Small intestine (tissue), 7 donors: ENCODE data around the gene LCE4A. TPM values are rescaled to one million over a fixed set of nuclear protein-coding genes. Genes with fewer than 3 reads are reported as not detected.

ENCODE experiments used
- DNase-seq, 2 donors: peaks; one replicate each; pipeline versions ENCODE4 v3.0.0 to v3.0.0-alpha.2; 2013
- FAIRE-seq: peaks from 2 replicates; lab custom pipeline; 2012; peaks lifted over from hg19 to GRCh38; lab: Jason Lieb, UNC
- H3K27ac ChIP-seq, 3 donors: one replicate each; pipeline ENCODE4 v1.5.1; 2013; ENCODE audit warnings: low read length in 2 of 3, mild to moderate bottlenecking in 2 of 3, control low read depth in 1 of 3, inconsistent platforms in 1 of 3, low read depth in 1 of 3, moderate library complexity in 1 of 3
- H3K27me3 ChIP-seq, 3 donors: one replicate each; pipeline ENCODE4 v1.6.1; 2013; ENCODE audit warnings: low read length in 3 of 3, inconsistent platforms in 1 of 3; ENCODE audit not compliant: control insufficient read depth in 3 of 3, insufficient read depth in 3 of 3
- H3K36me3 ChIP-seq, 3 donors: one replicate each; pipeline ENCODE4 v1.6.1; 2013; ENCODE audit warnings: low read length in 3 of 3, inconsistent platforms in 1 of 3, low read depth in 1 of 3, mild to moderate bottlenecking in 1 of 3, moderate library complexity in 1 of 3; ENCODE audit not compliant: control insufficient read depth in 3 of 3, insufficient read depth in 2 of 3
- H3K4me1 ChIP-seq, 3 donors: one replicate each; pipeline ENCODE4 v1.6.1; 2013; ENCODE audit warnings: low read length in 2 of 3, inconsistent platforms in 1 of 3, low read depth in 1 of 3, mild to moderate bottlenecking in 1 of 3, moderate library complexity in 1 of 3; ENCODE audit not compliant: control insufficient read depth in 3 of 3, insufficient read depth in 2 of 3
- H3K4me3 ChIP-seq, 3 donors: one replicate each; pipeline ENCODE4 v1.5.1; 2013; ENCODE audit warnings: low read length in 3 of 3, control low read depth in 1 of 3, inconsistent platforms in 1 of 3, low read depth in 1 of 3, mild to moderate bottlenecking in 1 of 3, moderate library complexity in 1 of 3
- H3K9me3 ChIP-seq, 2 donors: one replicate each; pipeline ENCODE4 v1.6.1; 2013; ENCODE audit warnings: low read depth in 1 of 2, low read length in 1 of 2; ENCODE audit not compliant: control insufficient read depth in 2 of 2, insufficient read depth in 1 of 2
- WGBS, 3 donors: extraction: QIAGEN DNeasy Blood & Tissue Kit; methylation state at CpG; one replicate each; pipeline ENCODE4 v1.1.7; 2013; 5-methylcytosine and 5-hydroxymethylcytosine counted together
- polyA plus RNA-seq, 4 donors: library from polyadenylated mRNA; stranded (reverse) in 3 of 4; unstranded in 1 of 4; fragments of 200-250 nt in 3 of 4; fragments of 120-200 nt in 1 of 4; gene quantifications; one replicate each; pipeline versions ENCODE4 v1.2.1 to v1.2.3, GENCODE V29; 2013
- donor health status: healthy with polysubstance abuse.
- donor health status: control.
- donor health status: control.
- donor health status: Bipolar disorder and iron deficiency.
- donor health status: healthy.

Gene LCE4A
- polyA plus RNA-seq, 4 donors, result not detected

DNA sequence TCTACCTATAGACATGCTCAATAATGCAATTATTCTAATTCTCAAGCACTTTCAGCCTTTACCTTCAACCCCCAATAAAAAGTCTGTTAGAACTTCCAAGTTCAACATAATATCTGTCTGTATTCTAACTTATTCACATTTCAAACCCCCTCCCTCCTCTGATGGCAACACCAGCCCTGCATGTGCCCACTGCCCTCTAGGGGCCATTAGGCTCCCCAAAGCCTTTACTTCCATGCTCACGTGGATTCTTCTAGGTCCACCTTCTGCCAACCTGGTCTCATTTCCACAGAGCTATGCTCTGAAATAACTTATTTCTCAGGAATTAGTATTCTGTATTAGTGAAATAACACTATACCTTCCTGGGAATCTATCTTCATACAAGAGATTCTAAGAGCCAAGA, 27.7 kb downstream of the LCE4A start:
- no peaks in the 10 kb centered on the region for H3K4me1 ChIP-seq
- no peak overlapping the region for H3K4me3 ChIP-seq
- no peaks in the 10 kb centered on the region for H3K9me3 ChIP-seq
- no peaks in the 10 kb centered on the region for H3K36me3 ChIP-seq
- WGBS, 3 donors, result 6 to 24% (median 21%) methylated on average over 1 of the region's 1 CpG
- DNase-seq (no peak), FAIRE-seq (no peak)
- H3K27ac ChIP-seq, result no peak overlapping the region
- no peaks in the 10 kb centered on the region for H3K27me3 ChIP-seq

DNA sequence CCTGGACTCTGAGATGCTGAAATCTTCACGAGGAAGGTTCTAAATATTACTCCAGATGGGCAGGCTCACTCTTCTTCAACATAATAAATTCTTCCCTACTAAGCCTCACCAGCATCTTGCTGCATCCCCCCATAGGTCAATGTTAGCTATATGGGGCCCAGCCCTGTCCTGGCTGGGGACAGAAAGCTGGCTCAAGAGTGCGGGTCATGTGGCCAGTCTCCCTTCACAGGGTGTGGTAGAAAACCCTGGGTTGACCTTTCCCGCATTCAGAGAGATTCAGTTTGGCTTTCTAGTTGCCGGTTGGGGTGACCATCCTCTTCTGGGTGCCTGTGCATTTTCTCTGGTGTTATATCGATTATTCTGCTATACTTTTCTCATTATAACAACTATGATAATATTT, 30.0 kb downstream of the LCE4A start:
- WGBS, 3 donors, result 66 to 77% (median 70%) methylated on average over 5 of the region's 5 CpGs
- FAIRE-seq (no peak), DNase-seq (no peak)
- no peaks in the 10 kb centered on the region for H3K4me1 ChIP-seq
- no peaks in the 10 kb centered on the region for H3K9me3 ChIP-seq
- no peak overlapping the region for H3K4me3 ChIP-seq
- no peaks in the 10 kb centered on the region for H3K36me3 ChIP-seq
- no peak overlapping the region for H3K27ac ChIP-seq
- no peaks in the 10 kb centered on the region for H3K27me3 ChIP-seq

DNA sequence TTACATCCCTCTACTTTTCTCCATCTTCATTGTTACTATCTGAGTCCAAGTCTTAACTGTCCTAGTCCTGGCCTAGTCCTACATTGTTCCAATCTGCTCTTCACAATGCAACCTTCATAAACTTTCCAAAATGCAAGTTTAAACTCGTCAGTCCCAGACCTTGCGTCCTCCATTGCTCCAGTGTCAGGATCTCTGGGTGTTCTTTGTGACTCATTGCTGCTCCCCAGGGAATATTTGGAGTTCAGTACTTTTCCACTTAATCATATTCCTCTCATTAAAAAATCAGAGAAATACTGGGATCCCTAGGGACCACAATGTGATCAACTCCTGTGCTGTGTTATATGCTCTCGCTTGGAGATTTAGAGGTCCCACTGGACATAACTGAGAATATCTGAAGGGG, 31.9 kb downstream of the LCE4A start:
- no peaks in the 10 kb centered on the region for H3K9me3 ChIP-seq
- H3K36me3 ChIP-seq, result no peaks in the 10 kb centered on the region
- no peaks in the 10 kb centered on the region for H3K27me3 ChIP-seq
- no peaks in the 10 kb centered on the region for H3K4me1 ChIP-seq
- H3K4me3 ChIP-seq, result no peak overlapping the region
- WGBS, 3 donors, result 75 to 81% (median 79%) methylated on average over 3 of the region's 3 CpGs
- no peak overlapping the region for H3K27ac ChIP-seq
- DNase-seq (no peak), FAIRE-seq (no peak)

DNA sequence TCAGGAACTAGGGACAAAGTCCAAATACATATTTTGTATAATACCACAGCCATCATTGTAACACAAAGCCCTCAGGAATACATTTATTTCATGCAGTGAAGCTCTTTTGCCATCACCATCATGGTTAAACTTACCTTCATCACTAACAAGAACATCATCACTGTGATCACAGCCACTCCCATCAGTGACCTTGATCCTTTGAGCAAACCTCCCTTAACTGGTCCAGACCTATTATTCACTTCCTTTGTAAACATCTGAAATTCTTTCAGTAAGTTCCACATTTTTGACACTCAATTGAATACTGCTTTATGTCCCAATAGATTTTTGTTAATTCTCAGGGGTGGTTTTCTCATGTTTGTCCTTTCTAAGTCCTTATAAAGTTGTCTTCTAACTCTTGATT, 33.7 kb downstream of the LCE4A start:
- H3K27me3 ChIP-seq, result peaks cover 0 to 3% (median 0%) of the 10 kb centered on the region in 3 donors
- FAIRE-seq, result no peak
- H3K36me3 ChIP-seq, result no peaks in the 10 kb centered on the region
- no peak overlapping the region for H3K27ac ChIP-seq
- H3K4me1 ChIP-seq, result no peaks in the 10 kb centered on the region
- no peaks in the 10 kb centered on the region for H3K9me3 ChIP-seq
- no peak overlapping the region for H3K4me3 ChIP-seq
- DNase-seq, result no peak

DNA sequence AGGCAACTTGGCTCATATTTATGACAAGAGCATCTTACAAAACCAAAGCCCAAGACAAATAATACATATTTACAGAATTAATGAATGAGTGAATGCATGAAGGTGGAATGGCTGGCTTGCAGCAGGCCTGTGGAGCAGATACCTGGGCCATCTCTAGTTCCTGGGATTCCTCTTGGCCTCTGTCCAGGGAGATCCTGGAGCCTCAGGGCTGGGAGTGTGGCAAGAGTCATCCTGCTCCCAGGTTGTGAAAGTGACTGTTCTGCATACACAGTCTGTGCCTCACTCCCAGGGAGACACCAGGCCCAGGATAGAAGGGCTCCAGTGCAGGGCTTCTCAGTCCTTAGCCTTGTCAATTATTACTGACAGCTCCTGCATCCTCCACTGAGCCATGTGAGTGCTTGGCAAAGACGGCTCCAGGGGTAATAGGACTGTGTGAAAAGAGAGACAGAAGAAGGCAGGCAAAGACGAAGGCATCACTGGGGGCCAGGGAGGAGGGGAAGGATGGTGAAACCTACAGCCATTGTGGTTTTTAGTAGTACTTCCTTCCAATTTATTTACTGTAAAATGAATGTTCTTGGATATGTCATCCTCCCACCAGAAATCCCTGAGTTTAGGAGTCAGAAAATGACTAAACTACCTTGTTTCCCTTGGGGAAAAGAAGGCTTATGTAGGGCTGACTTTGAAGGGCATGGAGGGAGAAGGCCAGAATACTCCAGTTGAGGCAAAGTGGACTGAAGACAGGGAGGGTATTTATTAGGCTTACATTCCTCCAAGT, 35.6 kb downstream of the LCE4A start:
- Histone ChIP-seq H3K36me3 (no peaks in the 10 kb centered on the region), H3K27ac (no peak overlapping the region), H3K9me3 (no peaks in the 10 kb centered on the region), H3K4me3 (no peak overlapping the region), H3K27me3 (peaks cover 0 to 3% (median 0%) of the 10 kb centered on the region in 3 donors), H3K4me1 (no peaks in the 10 kb centered on the region)
- 61 to 63% (median 62%) methylated on average over 2 of the region's 2 CpGs for WGBS, 3 donors
- DNase-seq, result no peak
- FAIRE-seq, result no peak

DNA sequence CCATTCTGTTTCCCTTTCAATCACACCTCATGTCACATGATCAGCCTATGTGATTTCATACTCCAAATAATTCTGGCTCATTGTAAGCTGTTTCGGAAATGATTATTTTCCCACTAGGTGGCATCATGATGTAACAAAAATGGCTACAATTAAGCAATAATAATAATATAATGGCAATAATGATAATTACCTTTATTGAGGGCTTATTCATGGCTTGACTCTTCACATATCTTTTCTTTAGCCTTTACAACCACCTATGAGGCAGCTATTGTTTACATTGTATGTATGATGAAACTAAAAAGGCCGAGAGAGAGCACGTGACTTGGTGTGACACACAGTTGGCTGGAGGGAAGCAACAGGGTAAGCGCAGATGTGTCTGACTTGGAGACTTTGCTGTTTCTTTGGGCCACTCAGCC, 37.3 kb downstream of the LCE4A start:
- Histone ChIP-seq H3K9me3 (no peaks in the 10 kb centered on the region), H3K4me1 (no peaks in the 10 kb centered on the region), H3K36me3 (no peaks in the 10 kb centered on the region), H3K4me3 (no peak overlapping the region), H3K27ac (no peak overlapping the region), H3K27me3 (peaks cover 0 to 3% (median 0%) of the 10 kb centered on the region in 3 donors)
- DNase-seq (peak in 1 of 2 donors; percentile 6), FAIRE-seq (no peak)
- WGBS, 3 donors, result 32 to 56% (median 51%) methylated on average over 4 of the region's 4 CpGs

DNA sequence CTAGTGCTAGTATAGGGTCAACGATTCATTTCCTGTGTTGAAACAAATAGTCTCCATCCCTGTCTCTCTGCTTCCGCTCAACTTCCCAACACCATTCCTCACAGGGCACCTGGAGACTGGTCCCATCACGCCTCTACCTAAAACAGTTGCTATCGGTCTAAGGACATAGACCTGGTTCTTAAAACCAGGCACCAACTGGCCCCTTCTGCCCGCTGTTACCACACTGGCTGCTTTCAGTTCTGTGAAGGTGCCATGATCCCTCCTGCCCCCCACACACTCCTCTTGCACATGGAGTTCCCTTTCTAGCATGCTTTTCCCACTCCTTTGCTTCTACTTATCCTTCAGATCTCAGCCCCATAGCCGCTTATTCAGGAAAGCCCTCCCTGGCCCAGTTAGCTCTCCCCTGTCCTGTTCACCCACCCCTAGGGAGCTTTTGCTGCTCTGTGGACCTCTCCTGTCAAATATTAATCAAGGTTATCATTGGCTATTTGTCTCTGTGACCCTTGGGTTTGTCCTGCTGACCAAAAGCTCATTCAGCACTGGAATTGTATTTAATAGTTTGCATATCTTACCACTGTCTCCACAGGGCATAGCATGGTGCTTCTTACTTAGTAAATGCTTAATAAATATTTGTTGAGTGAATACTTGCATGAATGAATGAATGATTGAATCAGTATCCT, 37.9 kb downstream of the LCE4A start:
- WGBS, 3 donors, result 69 to 75% (median 75%) methylated on average over 6 of the region's 6 CpGs
- no peak for FAIRE-seq
- no peaks in the 10 kb centered on the region for H3K36me3 ChIP-seq
- H3K4me1 ChIP-seq, result no peaks in the 10 kb centered on the region
- no peak overlapping the region for H3K27ac ChIP-seq
- H3K4me3 ChIP-seq, result no peak overlapping the region
- no peak for DNase-seq
- no peaks in the 10 kb centered on the region for H3K9me3 ChIP-seq
- peaks cover 0 to 3% (median 0%) of the 10 kb centered on the region in 3 donors for H3K27me3 ChIP-seq

DNA sequence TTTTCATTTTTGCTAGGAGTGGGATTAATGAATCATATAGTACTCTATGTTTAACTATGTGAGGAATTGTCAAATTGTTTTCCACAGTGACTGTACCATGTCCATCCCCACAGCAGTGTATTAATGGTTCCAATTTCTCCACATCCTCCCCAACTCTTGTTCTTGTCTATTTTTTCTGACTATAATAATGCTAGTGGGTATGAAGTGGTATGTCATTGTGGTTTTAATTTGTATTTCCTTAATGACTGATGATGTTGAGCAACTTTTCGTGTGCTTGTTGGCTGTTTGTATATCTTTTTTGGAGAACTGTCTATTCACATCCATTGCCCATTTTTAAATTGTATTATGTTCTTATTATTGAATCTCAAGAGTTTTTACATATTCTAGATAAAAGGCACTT, 39.9 kb downstream of the LCE4A start:
- Histone ChIP-seq H3K36me3 (no peaks in the 10 kb centered on the region), H3K27ac (no peak overlapping the region), H3K4me3 (no peak overlapping the region), H3K27me3 (peaks cover 0 to 6% (median 0%) of the 10 kb centered on the region in 3 donors), H3K4me1 (no peaks in the 10 kb centered on the region), H3K9me3 (no peaks in the 10 kb centered on the region)
- FAIRE-seq (no peak), DNase-seq (no peak)
- WGBS, 3 donors, result 43 to 51% (median 45%) methylated on average over 1 of the region's 1 CpG
